Activated CD4-positive, alpha-beta memory T cell treated with anti-CD3 and anti-CD28 coated beads, Interleukin-2, amount 10 ng/mL, durations not matched to agents 7 days and 5 days (primary cell): ENCODE data around the gene UMAD1. TPM values are rescaled to one million over a fixed set of nuclear protein-coding genes. Genes with fewer than 3 reads are reported as not detected.

Source experiments
- CTCF ChIA-PET: fragments of 350-600 bp; sonication (Branson Sonifier 250); formaldehyde crosslinking; loops from one replicate; lab custom pipeline; 2021; ENCODE audit warnings: antibody characterized with exemption, inconsistent platforms; lab: Charles Lee
- POLR2A ChIA-PET: fragments of 350-600 bp; sonication (Branson Sonifier 250); formaldehyde crosslinking; loops from one replicate; lab custom pipeline; 2021; ENCODE audit warnings: antibody characterized with exemption; lab: Charles Lee
- DNase-seq: peaks from one replicate; pipeline ENCODE4 v3.0.0-alpha.2; 2020
- H3K27ac Mint-ChIP-seq: one replicate; pipeline ENCODE4 v1.8.0; 2021; ENCODE audit warnings: mild to moderate bottlenecking, mixed read lengths
- H3K27me3 Mint-ChIP-seq: one replicate; pipeline ENCODE4 v1.8.0; 2021; ENCODE audit warnings: mixed read lengths
- H3K36me3 Mint-ChIP-seq: one replicate; pipeline ENCODE4 v1.8.0; 2021; ENCODE audit warnings: low read depth, mixed read lengths
- H3K4me1 Mint-ChIP-seq: one replicate; pipeline ENCODE4 v1.8.0; 2021; ENCODE audit warnings: mixed read lengths
- H3K4me3 Mint-ChIP-seq: one replicate; pipeline ENCODE4 v1.8.0; 2021; ENCODE audit warnings: mild to moderate bottlenecking, mixed read lengths
- H3K9me3 Mint-ChIP-seq: one replicate; pipeline ENCODE4 v1.8.0; 2021; ENCODE audit warnings: mixed read lengths
- total RNA-seq, 2 experiments: library from RNA; stranded (reverse); gene quantifications; one replicate each; pipeline ENCODE4 v1.2.3, GENCODE V29; 2021

UMAD1 gene
- total RNA-seq, 2 experiments from 2014 or later, result 16.1 to 16.7 TPM

DNA sequence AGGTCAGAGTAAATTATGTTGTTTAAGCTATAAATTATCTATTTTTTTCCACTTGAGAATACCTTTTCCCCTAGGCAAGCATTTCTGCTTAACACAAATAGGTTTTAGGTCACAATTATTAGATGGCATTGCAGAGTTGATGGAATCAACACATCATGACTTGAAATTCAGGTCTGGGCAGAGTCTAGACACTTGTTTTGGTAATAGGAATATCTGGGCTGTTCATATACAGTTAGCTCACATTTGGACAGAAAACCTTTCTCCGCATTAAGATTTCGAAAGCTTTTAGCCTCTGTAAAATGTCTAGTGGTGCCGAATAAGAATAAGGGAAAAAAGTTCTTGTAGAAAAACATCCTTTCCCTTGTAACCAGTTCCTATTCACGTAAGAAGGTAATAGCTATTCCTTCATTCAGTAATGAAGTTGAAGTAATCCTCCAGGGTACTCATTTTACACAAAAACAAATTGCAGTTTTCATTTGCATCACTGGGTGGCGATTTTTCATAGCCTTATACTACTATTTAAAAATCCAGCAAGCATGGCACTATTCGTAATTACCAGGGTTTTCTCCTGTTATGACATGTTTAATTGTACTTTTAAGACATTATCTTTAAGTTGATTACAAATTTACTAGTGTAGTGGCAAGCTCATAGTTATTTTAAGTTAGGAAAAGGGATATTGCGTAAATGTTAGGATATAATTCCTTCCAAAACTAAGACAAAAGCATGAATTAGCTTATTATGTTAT lies 40.8 kb downstream of the UMAD1 start:
- peaks cover 4% of the 10 kb centered on the region for H3K9me3 Mint-ChIP-seq
- H3K4me1 Mint-ChIP-seq, result peaks cover 21% of the 10 kb centered on the region
- no peaks in the 10 kb centered on the region for H3K27me3 Mint-ChIP-seq
- POLR2A ChIA-PET, result interaction anchor here (0.9 to 2.7 kb wide), 9 partner anchors 10 to 534 kb away, joined by 3 to 16 read pairs (median 3); partner anchors contain the start of genes GLCCI1 and UMAD1
- DNase-seq, result peak; percentile 26
- CTCF ChIA-PET, result interaction anchor here (0.6 to 2.9 kb wide), 37 partner anchors 9 to 615 kb away, joined by 3 to 34 read pairs (median 4); partner anchors contain the start of genes GLCCI1, RPA3 and UMAD1
- H3K36me3 Mint-ChIP-seq, result peaks cover 8% of the 10 kb centered on the region
- H3K27ac Mint-ChIP-seq, result no peak overlapping the region
- no peak overlapping the region for H3K4me3 Mint-ChIP-seq

DNA sequence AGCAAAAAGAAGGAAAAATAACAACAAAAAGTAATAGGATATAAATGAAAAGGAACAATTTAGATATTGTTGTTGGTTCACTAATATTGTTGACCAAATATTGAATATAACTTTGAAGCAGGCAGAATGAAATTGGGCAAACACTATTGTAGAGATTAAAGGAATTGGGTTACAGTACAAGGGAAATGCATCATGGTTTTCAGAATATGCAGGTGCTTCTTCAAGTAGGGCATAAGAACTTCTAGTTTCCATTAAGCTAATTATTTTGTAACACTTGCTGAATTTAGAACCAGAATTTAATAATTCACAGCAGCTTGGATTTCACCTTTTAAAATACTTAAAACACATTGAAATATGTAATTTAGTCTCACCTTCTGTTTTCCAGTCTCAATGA lies 41.4 kb downstream of the UMAD1 start:
- ChIA-PET POLR2A (interaction anchor here (0.9 to 2.7 kb wide), 5 partner anchors 9 to 533 kb away, joined by 3 to 16 read pairs (median 5); partner anchors contain the start of gene UMAD1), CTCF (interaction anchor here (0.9 to 2.9 kb wide), 21 partner anchors 8 to 614 kb away, joined by 3 to 34 read pairs (median 9); partner anchors contain the start of genes GLCCI1, RPA3 and UMAD1)
- no peak overlapping the region for H3K27ac Mint-ChIP-seq

DNA sequence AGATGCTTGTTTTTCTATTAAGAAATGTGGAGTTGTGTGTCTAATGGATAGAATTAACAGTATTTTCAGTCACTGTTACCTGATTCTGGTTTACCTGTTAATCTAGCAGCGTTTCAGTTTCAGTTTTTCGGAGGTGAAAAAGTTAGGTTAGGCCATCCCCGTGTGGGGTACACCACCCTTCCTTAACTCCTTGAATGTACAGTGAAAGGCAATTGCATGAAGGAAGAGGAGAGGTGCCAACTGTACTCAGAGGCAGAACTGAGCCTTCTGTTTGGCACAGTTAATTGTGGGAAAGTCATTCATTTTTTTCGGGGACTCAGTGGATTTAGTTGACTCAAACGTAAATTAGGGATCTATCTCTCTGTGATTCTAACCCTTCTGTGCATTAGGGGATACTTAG lies 42.3 kb downstream of the UMAD1 start:
- Mint-ChIP-seq H3K27ac (no peak overlapping the region), H3K27me3 (no peaks in the 10 kb centered on the region), H3K36me3 (peaks cover 3% of the 10 kb centered on the region), H3K4me1 (peaks cover 21% of the 10 kb centered on the region), H3K9me3 (peaks cover 3% of the 10 kb centered on the region), H3K4me3 (no peak overlapping the region)
- POLR2A ChIA-PET, result interaction anchor here (1.6 kb wide), 1 partner anchor 531 kb away, joined by 3 read pairs; no protein-coding TSS in a partner anchor
- CTCF ChIA-PET, result interaction anchor here (2.1 to 2.9 kb wide), 3 partner anchors 13 to 535 kb away, joined by 5 to 22 read pairs (median 20); no protein-coding TSS in a partner anchor
- no peak for DNase-seq

More for the DNA sequence above, 41.4 kb downstream of the UMAD1 start:
- H3K27me3 Mint-ChIP-seq, result no peaks in the 10 kb centered on the region
- DNase-seq, result no peak
- peaks cover 4% of the 10 kb centered on the region for H3K9me3 Mint-ChIP-seq
- no peak overlapping the region for H3K4me3 Mint-ChIP-seq
- peaks cover 21% of the 10 kb centered on the region for H3K4me1 Mint-ChIP-seq
- H3K36me3 Mint-ChIP-seq, result peaks cover 8% of the 10 kb centered on the region

DNA sequence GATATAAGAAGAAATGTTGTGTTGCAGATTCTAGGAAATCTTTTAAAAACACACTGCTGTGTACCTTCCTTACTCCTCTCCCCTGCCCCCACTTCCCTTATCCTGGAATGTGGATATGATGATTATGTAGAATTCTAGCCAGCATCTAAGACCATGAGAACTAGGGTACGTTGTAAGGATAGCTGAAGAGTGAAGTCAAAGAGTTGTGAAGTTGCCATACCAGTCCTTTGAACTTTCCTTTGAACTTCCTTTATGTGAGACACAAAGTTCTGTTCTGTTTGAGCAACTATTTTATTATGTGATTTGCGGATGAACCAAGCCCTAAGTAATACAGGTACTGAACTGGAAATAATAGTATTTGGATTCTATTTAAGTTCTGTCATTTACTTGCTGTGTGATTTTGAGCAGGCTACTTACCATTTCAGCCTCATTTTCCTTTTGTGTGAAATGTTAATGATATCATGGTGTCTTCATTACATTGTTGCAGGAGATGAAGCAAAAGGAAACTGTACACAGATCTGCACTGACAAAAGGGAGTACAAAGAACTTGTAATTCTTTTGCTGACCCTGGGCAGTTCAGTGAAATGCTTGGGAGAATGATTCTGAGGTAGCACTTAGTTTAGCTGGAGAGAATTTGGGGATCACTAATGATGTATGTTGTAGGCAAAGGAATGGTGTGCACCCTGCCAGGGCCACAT lies 46.4 kb downstream of the UMAD1 start:
- CTCF ChIA-PET, result no interaction called here
- Mint-ChIP-seq H3K9me3 (no peaks in the 10 kb centered on the region), H3K27me3 (no peaks in the 10 kb centered on the region), H3K4me3 (no peak overlapping the region), H3K36me3 (no peaks in the 10 kb centered on the region), H3K27ac (no peak overlapping the region), H3K4me1 (peaks cover 11% of the 10 kb centered on the region)
- no peak for DNase-seq
- POLR2A ChIA-PET, result no interaction called here

DNA sequence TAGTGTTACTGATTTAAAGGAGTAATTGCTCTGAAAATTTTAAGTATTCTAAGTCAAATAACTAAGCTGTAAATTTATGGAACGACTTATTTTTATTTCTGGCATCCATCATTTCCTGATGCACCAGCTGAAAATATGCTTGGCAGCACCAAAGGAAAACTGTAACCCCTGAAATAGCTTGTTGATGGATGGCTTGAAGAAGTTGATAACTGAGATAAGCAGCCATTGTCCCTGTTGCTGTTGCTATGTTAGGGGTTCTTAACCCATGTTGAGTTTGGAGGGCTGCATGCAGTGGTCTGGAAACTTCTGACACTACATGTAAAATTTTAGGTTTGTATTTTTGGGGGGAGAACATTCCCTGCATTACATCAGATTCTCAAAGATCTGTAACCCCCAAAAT lies 47.2 kb downstream of the UMAD1 start:
- no peaks in the 10 kb centered on the region for H3K27me3 Mint-ChIP-seq
- DNase-seq, result no peak
- no peak overlapping the region for H3K4me3 Mint-ChIP-seq
- no peaks in the 10 kb centered on the region for H3K36me3 Mint-ChIP-seq
- H3K9me3 Mint-ChIP-seq, result no peaks in the 10 kb centered on the region
- H3K27ac Mint-ChIP-seq, result no peak overlapping the region
- ChIA-PET POLR2A (no interaction called here), CTCF (no interaction called here)
- peaks cover 6% of the 10 kb centered on the region for H3K4me1 Mint-ChIP-seq

DNA sequence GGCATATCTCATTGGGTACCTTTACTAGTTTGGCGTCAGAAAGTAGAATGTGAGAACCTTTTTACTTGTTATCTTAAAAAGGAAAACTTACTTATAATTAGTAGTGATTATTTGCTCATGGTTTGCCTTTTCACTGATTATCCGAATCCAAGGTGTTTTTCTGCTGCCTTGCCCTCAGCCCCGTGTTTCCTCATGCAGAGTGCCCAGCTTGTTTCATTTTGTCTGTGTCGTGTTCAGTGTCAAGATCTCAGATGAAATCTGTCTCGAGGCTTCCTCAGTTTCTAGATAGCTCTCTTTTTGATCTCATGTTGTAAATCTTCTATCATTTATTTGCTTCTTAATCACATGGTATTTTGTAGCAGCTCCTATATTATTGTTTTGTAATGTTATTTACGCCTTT lies 47.8 kb downstream of the UMAD1 start:
- Mint-ChIP-seq H3K27ac (no peak overlapping the region), H3K9me3 (no peaks in the 10 kb centered on the region), H3K27me3 (no peaks in the 10 kb centered on the region), H3K4me1 (peaks cover 1% of the 10 kb centered on the region), H3K4me3 (no peak overlapping the region), H3K36me3 (no peaks in the 10 kb centered on the region)
- no peak for DNase-seq
- CTCF ChIA-PET, result no interaction called here
- POLR2A ChIA-PET, result no interaction called here

DNA sequence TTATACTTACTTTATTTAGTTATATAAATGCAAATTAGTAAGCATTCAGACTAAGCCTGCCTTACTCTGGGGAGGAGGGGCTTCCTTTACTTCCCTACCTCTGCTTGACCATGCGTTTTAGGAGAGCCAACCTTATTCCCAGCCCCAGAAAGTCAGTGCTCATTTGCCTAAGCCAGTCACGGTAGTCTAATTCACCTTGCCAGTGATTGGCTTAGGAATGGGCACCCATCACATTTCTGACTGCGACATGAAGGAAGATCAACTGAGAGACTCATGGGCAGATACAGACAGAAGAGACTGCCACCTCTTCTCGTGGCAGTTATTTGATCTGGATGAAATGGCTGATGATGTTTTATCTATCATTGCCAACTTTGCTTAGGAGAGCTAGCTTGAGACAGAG lies 48.4 kb downstream of the UMAD1 start:
- H3K4me3 Mint-ChIP-seq, result no peak overlapping the region
- H3K9me3 Mint-ChIP-seq, result no peaks in the 10 kb centered on the region
- peaks cover 1% of the 10 kb centered on the region for H3K4me1 Mint-ChIP-seq
- POLR2A ChIA-PET, result no interaction called here
- DNase-seq, result no peak
- H3K27ac Mint-ChIP-seq, result no peak overlapping the region
- no peaks in the 10 kb centered on the region for H3K27me3 Mint-ChIP-seq
- CTCF ChIA-PET, result interaction anchor here (1.5 to 3.5 kb wide), 2 partner anchors 8 to 13 kb away, joined by 3 to 18 read pairs; no protein-coding TSS in a partner anchor
- no peaks in the 10 kb centered on the region for H3K36me3 Mint-ChIP-seq

DNA sequence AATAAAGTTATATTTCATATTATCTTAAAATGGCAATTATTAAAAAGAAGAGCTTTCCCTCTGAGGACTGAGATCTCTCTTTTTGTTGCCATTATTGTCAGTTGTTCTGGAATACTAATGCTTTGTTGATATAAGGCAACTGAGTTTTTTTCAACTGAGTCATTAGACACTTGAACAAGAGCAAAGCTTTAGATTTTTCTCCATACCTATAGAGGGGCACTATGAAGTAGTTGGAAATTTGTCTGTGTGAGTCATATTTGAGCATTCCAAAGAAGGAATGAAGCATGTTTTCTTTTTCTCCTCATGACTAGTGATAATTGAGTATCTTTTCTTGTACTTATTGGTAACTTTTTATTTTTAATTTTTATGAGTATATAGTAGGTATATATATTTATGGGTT lies 53.3 kb downstream of the UMAD1 start:
- Mint-ChIP-seq H3K4me1 (no peaks in the 10 kb centered on the region), H3K9me3 (no peaks in the 10 kb centered on the region), H3K27ac (no peak overlapping the region), H3K27me3 (no peaks in the 10 kb centered on the region), H3K4me3 (no peak overlapping the region), H3K36me3 (peaks cover 9% of the 10 kb centered on the region)
- ChIA-PET CTCF (no interaction called here), POLR2A (no interaction called here)
- DNase-seq, result no peak

DNA sequence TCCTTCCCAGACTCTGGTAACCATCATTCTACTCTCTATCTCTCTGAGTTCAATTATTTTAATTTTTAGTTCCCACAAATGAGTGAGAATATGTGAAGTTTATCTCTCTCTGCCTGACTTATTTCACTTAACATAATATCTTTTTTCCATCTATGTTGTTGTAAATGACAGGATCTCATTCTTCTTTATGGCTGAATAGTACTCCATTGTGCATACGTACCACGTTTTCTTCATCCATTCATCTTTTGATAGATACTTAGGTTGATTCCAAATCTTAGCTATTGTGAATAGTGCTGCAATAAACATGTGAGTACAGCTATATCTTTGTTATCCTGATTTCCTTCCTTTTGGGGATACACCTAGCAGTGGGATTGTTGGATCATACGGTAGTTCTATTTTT lies 54.0 kb downstream of the UMAD1 start:
- H3K27ac Mint-ChIP-seq, result no peak overlapping the region
- no peak overlapping the region for H3K4me3 Mint-ChIP-seq
- H3K4me1 Mint-ChIP-seq, result no peaks in the 10 kb centered on the region
- H3K9me3 Mint-ChIP-seq, result no peaks in the 10 kb centered on the region
- no peaks in the 10 kb centered on the region for H3K27me3 Mint-ChIP-seq
- ChIA-PET POLR2A (no interaction called here), CTCF (no interaction called here)
- DNase-seq, result no peak
- peaks cover 9% of the 10 kb centered on the region for H3K36me3 Mint-ChIP-seq

DNA sequence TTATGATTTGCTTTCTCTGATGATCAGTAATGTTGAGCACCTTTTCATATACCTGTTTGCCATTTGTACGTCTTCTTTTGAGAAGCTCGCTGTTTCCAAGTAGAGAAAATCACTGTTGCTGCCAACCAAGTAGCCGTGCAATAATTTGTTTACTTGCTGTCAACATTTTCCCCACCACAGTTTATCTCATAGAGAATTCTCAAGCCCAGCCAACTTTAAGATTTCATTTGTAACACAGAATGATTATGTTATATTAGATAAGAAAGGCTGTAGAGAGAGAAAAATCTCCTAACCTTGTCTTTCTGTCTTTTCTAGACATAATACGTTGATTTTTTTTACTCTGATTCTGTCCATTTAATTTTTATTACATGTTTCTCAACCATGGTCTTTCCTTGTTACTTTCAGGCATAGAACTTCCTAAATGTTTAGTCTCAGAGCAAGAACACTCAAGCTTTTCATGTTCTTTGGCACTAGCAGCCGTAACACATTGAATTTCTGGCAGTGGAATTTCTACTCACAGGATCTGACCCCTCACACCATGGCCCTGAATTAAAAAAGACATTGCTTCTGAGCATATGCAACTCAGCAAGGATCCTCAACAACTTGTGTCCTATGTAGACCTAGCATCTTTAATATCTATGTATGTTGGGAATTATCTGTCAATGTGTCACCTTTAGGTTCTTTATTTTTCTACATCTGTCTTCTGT lies 54.7 kb downstream of the UMAD1 start:
- no peak for DNase-seq
- CTCF ChIA-PET, result interaction anchor here (1.6 kb wide), 1 partner anchor 13 kb away, joined by 5 read pairs; no protein-coding TSS in a partner anchor
- Mint-ChIP-seq H3K9me3 (no peaks in the 10 kb centered on the region), H3K27me3 (no peaks in the 10 kb centered on the region), H3K27ac (no peak overlapping the region), H3K36me3 (peaks cover 9% of the 10 kb centered on the region), H3K4me3 (no peak overlapping the region), H3K4me1 (peaks cover 1% of the 10 kb centered on the region)
- POLR2A ChIA-PET, result no interaction called here

DNA sequence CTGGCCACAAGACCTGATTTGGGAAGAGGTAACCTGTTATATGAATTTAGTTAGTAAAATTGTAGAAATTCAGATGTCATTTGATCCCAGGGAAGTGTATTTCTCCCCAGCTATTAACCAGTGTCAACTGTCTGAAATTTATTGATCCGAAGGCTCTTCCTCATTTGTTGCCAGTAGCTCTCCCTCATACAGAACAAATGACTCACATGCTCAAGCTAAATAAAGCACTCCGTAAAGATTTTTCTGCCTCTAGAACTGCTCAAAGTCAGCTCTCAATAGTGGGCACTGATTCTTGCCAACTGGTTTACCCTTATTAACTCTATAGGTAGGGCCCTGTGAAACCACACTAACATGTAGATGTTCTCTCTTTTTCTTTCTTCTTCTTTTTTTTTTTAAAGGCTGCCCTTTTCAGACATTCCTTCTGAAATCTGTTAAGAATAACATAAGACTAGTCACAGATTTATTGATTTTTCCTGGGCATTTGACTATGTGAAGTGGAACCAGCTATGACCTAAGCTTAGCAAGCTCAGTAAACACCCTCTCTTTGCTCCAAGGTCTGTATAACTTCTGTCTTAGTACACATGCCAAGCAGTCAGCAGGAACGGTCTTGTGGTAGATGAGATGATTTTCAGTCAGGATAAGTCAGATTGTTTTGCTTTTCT lies 56.0 kb downstream of the UMAD1 start:
- DNase-seq, result no peak
- CTCF ChIA-PET, result interaction anchor here (0.6 to 1.6 kb wide), 2 partner anchors 15 to 62 kb away, joined by 3 to 5 read pairs; no protein-coding TSS in a partner anchor
- Mint-ChIP-seq H3K4me3 (no peak overlapping the region), H3K4me1 (peaks cover 1% of the 10 kb centered on the region), H3K9me3 (no peaks in the 10 kb centered on the region), H3K27me3 (no peaks in the 10 kb centered on the region), H3K36me3 (peaks cover 9% of the 10 kb centered on the region), H3K27ac (no peak overlapping the region)
- POLR2A ChIA-PET, result no interaction called here

DNA sequence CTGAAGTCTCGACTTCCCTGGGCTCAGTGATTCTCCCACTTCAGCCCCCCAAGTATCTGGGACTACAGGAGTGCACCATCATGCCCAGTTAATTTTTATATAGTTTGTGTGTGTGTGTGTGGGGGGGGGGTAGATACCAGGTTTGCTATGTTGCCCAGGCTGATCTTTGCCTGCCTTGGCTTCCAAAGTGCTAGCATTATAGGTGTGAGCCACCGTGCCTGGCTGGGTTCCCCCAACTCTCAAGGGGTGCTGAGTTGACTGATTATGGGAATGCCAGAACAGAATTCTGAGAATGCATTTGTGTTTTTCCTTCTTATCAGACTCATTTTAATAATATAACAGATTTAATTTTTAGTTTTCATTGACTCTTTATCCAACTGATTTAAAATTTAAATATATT lies 58.4 kb downstream of the UMAD1 start:
- CTCF ChIA-PET, result no interaction called here
- Mint-ChIP-seq H3K4me1 (peaks cover 1% of the 10 kb centered on the region), H3K27ac (no peak overlapping the region), H3K36me3 (peaks cover 9% of the 10 kb centered on the region), H3K4me3 (no peak overlapping the region), H3K27me3 (no peaks in the 10 kb centered on the region), H3K9me3 (no peaks in the 10 kb centered on the region)
- POLR2A ChIA-PET, result no interaction called here
- DNase-seq, result no peak
